GM10266 (cell line): Measurements from ENCODE around the gene CCDC178.

Experiments
- DNase-seq: peaks from one replicate; pipeline ENCODE4 v3.0.0; 2012; ENCODE audit errors: extremely low spot score
- CTCF ChIP-seq: IDR thresholded peaks from 2 replicates; pipeline ENCODE4 v1.5.1; 2012; ENCODE audit warnings: mild to moderate bottlenecking, low read depth; ENCODE audit not compliant: control insufficient read depth, insufficient read depth; ENCODE audit errors: missing control alignments

The CCDC178 gene

GRCh38 chr18:32922951-32923430 lies 517.5 kb downstream of the CCDC178 start:
- TF ChIP-seq CTCF: no peak
- DNase-seq: no peak

- TF ChIP-seq CTCF: no peak
- no peak for DNase-seq
Observed at GRCh38 chr18:32920796-32921787, 519.4 kb downstream of the CCDC178 start.

- DNase-seq: peak; percentile 32
- peak; percentile 44 for TF ChIP-seq CTCF
Observed at GRCh38 chr18:32919799-32920198, 520.7 kb downstream of the CCDC178 start.

GRCh38 chr18:32918692-32919250 lies 521.8 kb downstream of the CCDC178 start:
- no peak for DNase-seq
- no peak for TF ChIP-seq CTCF

- no peak for TF ChIP-seq CTCF
- no peak for DNase-seq
Observed at GRCh38 chr18:32915516-32915915, 525.0 kb downstream of the CCDC178 start.

- DNase-seq: no peak
- no peak for TF ChIP-seq CTCF
Observed at GRCh38 chr18:32911660-32912284, 528.7 kb downstream of the CCDC178 start.

- no peak for DNase-seq
- TF ChIP-seq CTCF: no peak
Observed at GRCh38 chr18:32910694-32911296, 529.7 kb downstream of the CCDC178 start.
